Measurements from ENCODE around the gene SLC6A20. TPM values are rescaled to one million over a fixed set of nuclear protein-coding genes. Genes with fewer than 3 reads are reported as not detected.

The SLC6A20 gene
- total RNA-seq, 1 experiment from 2014 or later, result 0.89 TPM

DNA sequence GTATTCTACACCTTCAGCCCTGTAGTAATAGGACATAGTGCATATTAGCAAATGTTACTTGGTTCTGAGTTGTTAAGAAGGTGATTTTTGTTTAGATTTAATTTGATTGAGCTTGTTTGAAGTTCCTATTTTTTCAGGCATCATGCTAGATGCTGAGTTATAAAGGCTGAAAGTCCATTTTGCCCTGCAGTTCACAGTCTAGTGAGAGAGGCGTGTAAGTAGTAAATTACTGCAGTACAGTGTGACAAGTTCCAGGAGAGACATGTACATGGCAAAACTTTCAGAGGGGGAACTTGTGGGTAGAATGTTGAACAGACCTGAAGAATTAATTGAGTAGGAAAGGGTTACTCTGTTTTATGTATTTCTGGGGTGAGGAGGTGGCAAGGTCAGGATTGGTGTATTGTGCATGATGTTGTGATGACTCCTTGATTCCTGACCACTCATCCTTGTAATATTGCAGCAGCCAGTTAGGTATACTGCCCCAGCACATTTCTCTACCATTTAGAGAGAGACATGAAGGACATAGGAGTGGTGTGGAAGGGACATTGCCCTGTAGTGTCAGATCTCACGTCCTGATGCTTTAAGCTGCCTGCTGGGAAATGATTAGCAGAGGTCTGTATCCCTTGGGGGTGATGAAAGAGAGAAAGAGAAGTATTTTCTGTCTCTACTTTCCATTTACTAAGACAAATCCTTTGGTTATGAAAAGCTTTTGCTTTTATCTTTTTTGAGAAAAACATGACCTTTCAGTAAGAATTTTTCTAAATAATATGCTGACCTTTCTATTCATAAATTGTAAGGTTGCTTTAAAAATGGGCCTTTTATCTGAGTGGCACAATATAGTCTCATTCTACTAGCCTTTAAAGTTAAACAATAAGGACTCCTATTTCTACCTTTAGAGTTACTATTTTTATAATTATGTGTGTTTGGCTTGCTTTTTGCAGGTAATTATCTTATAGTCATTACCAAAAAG lies 90.2 kb downstream of the SLC6A20 start:
- H4K20me1 ChIP-seq (ENCODE audit: insufficient read depth), result no peaks in the 10 kb centered on the region
- no peak overlapping the region for H3K27ac ChIP-seq (ENCODE audit: low read depth, low read length)
- ChIA-PET RAD21 (ENCODE audit: low non-redundant PET in 1 of 2, low total read pairs in 2 of 2, uncharacterized antibody in 2 of 2, unreplicated experiment in 2 of 2) (no interaction called here), CTCF (no interaction called here), POLR2A (no interaction called here)
- no peaks in the 10 kb centered on the region for H3K9me2 ChIP-seq (ENCODE audit: insufficient read depth)
- no peak for ATAC-seq
- BruUV-seq (replicated peaks), result no TSS peak
- no peak for DNase-seq (ENCODE audit: low read depth, low spot score)
- peaks cover 8 to 19% of the 10 kb centered on the region in 2 experiments; a peak in 3 of 4 replicates for H3K36me3 ChIP-seq (ENCODE audit: control insufficient read depth in 1 of 2, insufficient read depth in 2 of 2, low read length in 2 of 2)
- H3K79me2 ChIP-seq (ENCODE audit: insufficient read depth, low read length), result peaks cover 30% of the 10 kb centered on the region
- intact Hi-C loops (cut with micrococcal nuclease), result no loop called here
- H3K27me3 ChIP-seq (ENCODE audit: insufficient read depth, low read length), result no peaks in the 10 kb centered on the region
- no peak overlapping the region for H3K9ac ChIP-seq (ENCODE audit: low read length)
- H3K4me3 ChIP-seq (replicated peaks in 1 of 2; ENCODE audit: low read depth in 1 of 2, low read length in 2 of 2), result no peak overlapping the region
- H3K9me3 ChIP-seq (ENCODE audit: control insufficient read depth in 1 of 2, insufficient read depth in 1 of 2, low read depth in 1 of 2, low read length in 2 of 2), result no peaks in the 10 kb centered on the region
- H2AFZ ChIP-seq (ENCODE audit: low read depth, low read length, poor library complexity, severe bottlenecking), result no peak overlapping the region
- no peaks in the 10 kb centered on the region for H3K4me1 ChIP-seq (ENCODE audit: control insufficient read depth in 1 of 2, insufficient read depth in 2 of 2, low read length in 2 of 2)
- no peak overlapping the region for H3K4me2 ChIP-seq (ENCODE audit: low read length)
- no peak for TF ChIP-seq ELF1 (IDR thresholded peaks at IDR 0.05; ENCODE audit: borderline replicate concordance, low read depth)

Other genes starting within 250 kb of the SLC6A20 start
- 40.8 TPM for gene LIMD1, start 201.8 kb downstream of the SLC6A20 start, total RNA-seq (2021; ENCODE audit: unreplicated experiment)
- 27.3 TPM for gene SACM1L, start 107.1 kb downstream of the SLC6A20 start, total RNA-seq (2021; ENCODE audit: unreplicated experiment)
- gene LZTFL1, start 45.6 kb upstream of the SLC6A20 start, total RNA-seq (2021; ENCODE audit: unreplicated experiment), result 21.0 TPM
- gene CCR9, start 90.0 kb upstream of the SLC6A20 start, total RNA-seq (2021; ENCODE audit: unreplicated experiment), result not detected
- gene CXCR6, start 146.9 kb upstream of the SLC6A20 start, total RNA-seq (2021; ENCODE audit: unreplicated experiment), result not detected
- gene FYCO1, start 199.3 kb upstream of the SLC6A20 start, total RNA-seq (2021; ENCODE audit: unreplicated experiment), result 15.8 TPM
- gene XCR1, start 230.9 kb upstream of the SLC6A20 start, total RNA-seq (2021; ENCODE audit: unreplicated experiment), result not detected